Measurements from ENCODE around the gene GALNT9.

GALNT9 gene

GRCh38 chr12:132229926-132230325, 99.5 kb downstream of the GALNT9 start:
- H3K27me3 ChIP-seq (ENCODE audit: insufficient read depth, low read length): peaks cover 29% of the 10 kb centered on the region
- H3K4me1 ChIP-seq (ENCODE audit: control insufficient read depth, insufficient read depth, low read length, unreplicated experiment): no peaks in the 10 kb centered on the region
- no peaks in the 10 kb centered on the region for H3K36me3 ChIP-seq (ENCODE audit: insufficient read depth, low read length)
- H3K79me2 ChIP-seq (ENCODE audit: control insufficient read depth, insufficient read depth, low read length, unreplicated experiment): no peaks in the 10 kb centered on the region
- no peak overlapping the region for H3K4me3 ChIP-seq (ENCODE audit: low read depth, low read length)
- H3K27ac ChIP-seq (ENCODE audit: low read depth, low read length): no peak overlapping the region
- H2AFZ ChIP-seq (ENCODE audit: low read length, unreplicated experiment): no peak overlapping the region

DNA sequence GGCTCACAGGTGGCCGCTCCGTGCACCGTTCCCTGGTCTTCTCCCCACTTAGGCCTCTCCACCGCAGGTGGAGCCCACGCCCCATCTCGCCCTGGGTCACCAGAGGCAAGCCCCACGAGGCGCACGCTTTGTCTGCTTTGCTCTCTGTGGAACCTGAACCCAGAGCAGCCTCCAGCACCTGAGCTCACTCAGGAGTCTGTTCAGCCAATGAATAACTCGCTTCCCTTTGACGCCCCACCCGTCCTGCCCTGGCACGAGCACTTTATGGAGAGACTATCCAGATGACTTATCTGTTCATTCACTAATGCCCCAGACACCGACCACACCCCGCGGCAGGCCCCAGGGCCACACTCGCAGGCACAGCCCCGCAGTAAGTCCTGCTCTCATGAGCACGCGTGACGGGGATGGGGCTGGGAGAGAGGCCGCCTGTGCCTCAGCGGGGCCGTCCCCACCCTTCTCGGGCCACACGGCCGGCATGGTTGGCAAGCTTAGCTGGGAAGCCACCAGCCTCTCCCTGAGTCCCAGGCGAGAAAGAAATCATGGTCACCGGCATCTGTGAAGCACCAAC, 100.1 kb downstream of the GALNT9 start:
- Histone ChIP-seq H3K27me3 (ENCODE audit: insufficient read depth, low read length) (peaks cover 29% of the 10 kb centered on the region), H3K4me1 (ENCODE audit: control insufficient read depth, insufficient read depth, low read length, unreplicated experiment) (no peaks in the 10 kb centered on the region), H2AFZ (ENCODE audit: low read length, unreplicated experiment) (no peak overlapping the region), H3K36me3 (ENCODE audit: insufficient read depth, low read length) (no peaks in the 10 kb centered on the region), H3K27ac (ENCODE audit: low read depth, low read length) (no peak overlapping the region), H3K79me2 (ENCODE audit: control insufficient read depth, insufficient read depth, low read length, unreplicated experiment) (no peaks in the 10 kb centered on the region), H3K4me3 (ENCODE audit: low read depth, low read length) (no peak overlapping the region)

GRCh38 chr12:132228476-132229192, 100.8 kb downstream of the GALNT9 start:
- no peaks in the 10 kb centered on the region for H3K79me2 ChIP-seq (ENCODE audit: control insufficient read depth, insufficient read depth, low read length, unreplicated experiment)
- no peak overlapping the region for H2AFZ ChIP-seq (ENCODE audit: low read length, unreplicated experiment)
- H3K27ac ChIP-seq (ENCODE audit: low read depth, low read length): no peak overlapping the region
- no peaks in the 10 kb centered on the region for H3K4me1 ChIP-seq (ENCODE audit: control insufficient read depth, insufficient read depth, low read length, unreplicated experiment)
- peaks cover 29% of the 10 kb centered on the region for H3K27me3 ChIP-seq (ENCODE audit: insufficient read depth, low read length)
- H3K4me3 ChIP-seq (ENCODE audit: low read depth, low read length): no peak overlapping the region
- H3K36me3 ChIP-seq (ENCODE audit: insufficient read depth, low read length): no peaks in the 10 kb centered on the region

DNA sequence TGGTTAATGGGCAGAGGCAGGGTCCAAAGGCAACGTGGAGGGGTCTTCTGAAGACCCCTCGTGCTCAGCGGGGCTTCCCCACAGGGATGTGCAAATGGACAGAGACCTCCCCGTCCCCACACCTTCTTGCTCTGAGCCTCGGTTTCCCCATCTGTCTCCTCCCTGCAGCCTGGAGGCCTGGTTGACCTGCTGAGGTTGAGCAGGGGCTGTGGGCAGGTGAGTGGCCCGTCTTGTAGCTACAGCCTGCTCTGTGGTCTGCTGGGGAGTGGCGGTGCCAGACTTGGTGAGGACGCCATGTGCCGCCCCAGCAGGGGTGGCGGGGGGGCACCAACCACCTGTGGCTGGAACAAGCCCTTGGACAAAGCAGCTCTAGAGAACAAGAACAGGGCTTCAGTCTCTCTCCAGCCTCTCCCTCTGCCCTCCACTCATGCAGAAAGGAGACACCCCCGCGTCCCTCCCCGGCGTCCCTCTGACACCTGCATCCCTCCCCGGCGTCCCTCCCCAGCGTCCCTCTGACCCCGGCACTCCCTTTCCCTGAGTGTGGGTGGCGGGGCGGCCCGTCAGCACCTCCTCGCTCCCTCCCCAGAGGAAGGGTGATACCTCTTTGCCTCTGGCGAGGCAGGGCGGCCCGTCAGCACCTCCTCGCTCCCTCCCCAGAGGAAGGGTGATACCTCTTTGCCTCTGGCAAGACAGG, 101.5 kb downstream of the GALNT9 start:
- Histone ChIP-seq H3K36me3 (ENCODE audit: insufficient read depth, low read length) (no peaks in the 10 kb centered on the region), H3K4me3 (ENCODE audit: low read depth, low read length) (no peak overlapping the region), H3K4me1 (ENCODE audit: control insufficient read depth, insufficient read depth, low read length, unreplicated experiment) (no peaks in the 10 kb centered on the region), H3K27ac (ENCODE audit: low read depth, low read length) (no peak overlapping the region), H3K79me2 (ENCODE audit: control insufficient read depth, insufficient read depth, low read length, unreplicated experiment) (no peaks in the 10 kb centered on the region), H3K27me3 (ENCODE audit: insufficient read depth, low read length) (peaks cover 29% of the 10 kb centered on the region), H2AFZ (ENCODE audit: low read length, unreplicated experiment) (no peak overlapping the region)

DNA sequence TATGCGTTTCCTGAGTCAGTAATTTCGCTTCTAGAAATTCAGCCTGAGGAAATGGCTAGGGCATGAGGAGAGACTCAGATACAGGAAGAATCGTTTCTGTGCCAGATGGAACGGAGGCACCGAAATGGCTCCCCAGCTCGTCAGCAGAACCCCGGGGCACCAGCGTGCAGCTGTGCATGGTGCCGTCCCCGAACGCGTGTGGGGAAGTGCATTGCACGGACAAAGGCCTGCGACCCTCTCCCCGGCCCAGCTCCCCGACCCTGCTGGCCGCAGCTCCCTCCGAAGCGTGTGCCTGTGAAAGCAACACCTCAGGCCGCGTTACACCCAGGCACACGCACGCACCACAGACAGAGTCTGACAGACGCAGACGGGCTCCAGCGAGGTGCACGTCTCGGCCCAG, 102.3 kb downstream of the GALNT9 start:
- no peak overlapping the region for H3K4me3 ChIP-seq (ENCODE audit: low read depth, low read length)
- peaks cover 29% of the 10 kb centered on the region for H3K27me3 ChIP-seq (ENCODE audit: insufficient read depth, low read length)
- no peaks in the 10 kb centered on the region for H3K36me3 ChIP-seq (ENCODE audit: insufficient read depth, low read length)
- H3K4me1 ChIP-seq (ENCODE audit: control insufficient read depth, insufficient read depth, low read length, unreplicated experiment): no peaks in the 10 kb centered on the region
- H3K27ac ChIP-seq (ENCODE audit: low read depth, low read length): no peak overlapping the region
- no peaks in the 10 kb centered on the region for H3K79me2 ChIP-seq (ENCODE audit: control insufficient read depth, insufficient read depth, low read length, unreplicated experiment)
- no peak overlapping the region for H2AFZ ChIP-seq (ENCODE audit: low read length, unreplicated experiment)

GRCh38 chr12:132226604-132227003, 102.8 kb downstream of the GALNT9 start:
- Histone ChIP-seq H3K27me3 (ENCODE audit: insufficient read depth, low read length) (peaks cover 29% of the 10 kb centered on the region), H2AFZ (ENCODE audit: low read length, unreplicated experiment) (no peak overlapping the region), H3K4me1 (ENCODE audit: control insufficient read depth, insufficient read depth, low read length, unreplicated experiment) (no peaks in the 10 kb centered on the region), H3K4me3 (ENCODE audit: low read depth, low read length) (no peak overlapping the region), H3K27ac (ENCODE audit: low read depth, low read length) (no peak overlapping the region), H3K79me2 (ENCODE audit: control insufficient read depth, insufficient read depth, low read length, unreplicated experiment) (no peaks in the 10 kb centered on the region), H3K36me3 (ENCODE audit: insufficient read depth, low read length) (no peaks in the 10 kb centered on the region)

DNA sequence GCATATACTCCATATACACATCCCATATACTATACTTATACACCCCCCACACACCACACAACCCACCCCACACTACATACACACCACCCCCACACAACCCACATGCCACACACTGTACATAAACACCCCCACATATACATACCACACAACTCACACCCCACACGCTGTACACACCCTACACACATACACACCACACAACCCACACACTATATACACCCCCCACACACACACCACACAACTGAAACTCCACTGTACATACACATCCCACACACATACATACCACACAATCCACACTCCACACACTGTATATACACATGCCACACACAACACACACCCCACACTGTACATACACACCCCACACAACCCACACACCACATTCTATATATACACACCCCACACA, 104.2 kb downstream of the GALNT9 start:
- no peak overlapping the region for H2AFZ ChIP-seq (ENCODE audit: low read length, unreplicated experiment)
- no peaks in the 10 kb centered on the region for H3K4me1 ChIP-seq (ENCODE audit: control insufficient read depth, insufficient read depth, low read length, unreplicated experiment)
- no peak overlapping the region for H3K27ac ChIP-seq (ENCODE audit: low read depth, low read length)
- H3K79me2 ChIP-seq (ENCODE audit: control insufficient read depth, insufficient read depth, low read length, unreplicated experiment): no peaks in the 10 kb centered on the region
- peaks cover 29% of the 10 kb centered on the region for H3K27me3 ChIP-seq (ENCODE audit: insufficient read depth, low read length)
- no peak overlapping the region for H3K4me3 ChIP-seq (ENCODE audit: low read depth, low read length)
- H3K36me3 ChIP-seq (ENCODE audit: insufficient read depth, low read length): no peaks in the 10 kb centered on the region

DNA sequence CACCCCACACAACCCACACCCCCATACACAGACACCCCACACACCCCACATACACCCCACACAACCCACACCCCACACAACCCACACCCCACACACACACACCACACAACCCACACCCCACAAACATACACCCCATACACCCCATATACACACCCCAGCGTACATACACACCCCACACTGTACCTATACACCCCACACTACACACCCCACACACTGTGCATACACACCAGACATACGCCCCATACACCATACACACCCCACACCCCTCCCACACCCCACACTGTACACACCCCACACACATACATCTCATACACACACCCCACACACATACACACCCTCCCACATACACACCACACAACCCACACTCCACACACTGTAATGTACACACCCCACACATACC, 104.9 kb downstream of the GALNT9 start:
- Histone ChIP-seq H2AFZ (ENCODE audit: low read length, unreplicated experiment) (no peak overlapping the region), H3K27me3 (ENCODE audit: insufficient read depth, low read length) (peaks cover 27% of the 10 kb centered on the region), H3K4me1 (ENCODE audit: control insufficient read depth, insufficient read depth, low read length, unreplicated experiment) (no peaks in the 10 kb centered on the region), H3K4me3 (ENCODE audit: low read depth, low read length) (no peak overlapping the region), H3K79me2 (ENCODE audit: control insufficient read depth, insufficient read depth, low read length, unreplicated experiment) (no peaks in the 10 kb centered on the region), H3K27ac (ENCODE audit: low read depth, low read length) (no peak overlapping the region), H3K36me3 (ENCODE audit: insufficient read depth, low read length) (no peaks in the 10 kb centered on the region)

- Histone ChIP-seq H3K79me2 (ENCODE audit: control insufficient read depth, insufficient read depth, low read length, unreplicated experiment) (no peaks in the 10 kb centered on the region), H2AFZ (ENCODE audit: low read length, unreplicated experiment) (no peak overlapping the region), H3K27ac (ENCODE audit: low read depth, low read length) (no peak overlapping the region), H3K27me3 (ENCODE audit: insufficient read depth, low read length) (peaks cover 10% of the 10 kb centered on the region), H3K4me1 (ENCODE audit: control insufficient read depth, insufficient read depth, low read length, unreplicated experiment) (no peaks in the 10 kb centered on the region), H3K36me3 (ENCODE audit: insufficient read depth, low read length) (no peaks in the 10 kb centered on the region), H3K4me3 (ENCODE audit: low read depth, low read length) (no peak overlapping the region)
Observed at GRCh38 chr12:132222808-132223173, 106.6 kb downstream of the GALNT9 start.

GRCh38 chr12:132222096-132222807, 107.1 kb downstream of the GALNT9 start:
- no peaks in the 10 kb centered on the region for H3K4me1 ChIP-seq (ENCODE audit: control insufficient read depth, insufficient read depth, low read length, unreplicated experiment)
- no peak overlapping the region for H3K27ac ChIP-seq (ENCODE audit: low read depth, low read length)
- H3K4me3 ChIP-seq (ENCODE audit: low read depth, low read length): no peak overlapping the region
- H3K36me3 ChIP-seq (ENCODE audit: insufficient read depth, low read length): no peaks in the 10 kb centered on the region
- no peak overlapping the region for H2AFZ ChIP-seq (ENCODE audit: low read length, unreplicated experiment)
- H3K27me3 ChIP-seq (ENCODE audit: insufficient read depth, low read length): peaks cover 4% of the 10 kb centered on the region
- no peaks in the 10 kb centered on the region for H3K79me2 ChIP-seq (ENCODE audit: control insufficient read depth, insufficient read depth, low read length, unreplicated experiment)

Measured in ACC112 (cell line).